ENCODE data around the gene KRT17.

DNA sequence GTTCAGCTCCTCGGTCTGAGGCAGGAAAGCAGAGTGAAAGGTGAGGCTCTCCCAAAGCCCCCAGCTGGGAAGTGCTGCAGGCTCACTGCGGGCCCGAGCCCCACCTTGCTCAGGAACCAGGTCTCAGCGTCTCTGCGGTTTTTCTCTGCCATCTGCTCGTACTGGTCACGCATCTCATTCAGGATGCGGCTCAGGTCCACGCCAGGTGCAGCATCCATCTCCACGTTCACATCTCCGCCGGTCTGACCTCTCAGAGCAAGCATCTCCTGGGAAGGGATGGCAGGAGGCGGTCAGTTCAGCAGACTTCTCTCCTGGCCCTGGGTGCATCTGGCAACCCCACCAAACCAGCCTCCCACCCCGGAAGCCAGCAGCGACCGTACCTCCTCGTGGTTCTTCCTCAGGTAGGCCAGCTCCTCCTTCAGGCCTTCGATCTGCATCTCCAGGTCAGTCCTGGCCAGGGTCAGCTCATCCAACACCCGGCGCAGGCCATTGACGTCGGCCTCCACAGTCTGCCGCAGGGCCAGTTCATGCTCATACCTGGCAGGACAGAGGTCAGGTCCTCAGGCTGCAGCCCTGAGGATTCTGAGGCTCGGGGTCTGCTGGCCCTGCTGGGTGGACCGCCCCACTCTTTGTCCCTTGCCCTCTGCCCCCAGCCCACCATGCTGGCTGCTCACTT is 13.3 kb downstream of the KRT17 start:
- no peak for TF ChIP-seq CTCF (IDR thresholded peaks at IDR 0.05)
- TF ChIP-seq POLR2A (IDR thresholded peaks at IDR 0.05) = no peak
